Esophagus squamous epithelium (tissue), 5 donors: ENCODE results near the gene NRG3. TPM values are rescaled to one million over a fixed set of nuclear protein-coding genes. Genes with fewer than 3 reads are reported as not detected.

ENCODE experiments used
- DNase-seq: peaks from one replicate; lab custom pipeline; 2025; lab: John Stamatoyannopoulos, UW
- H3K27ac ChIP-seq, 4 donors: fragments of 200-600 bp; sonication (generic); one replicate each; pipeline ENCODE4 v1.5.1; 2016 to 2019; ENCODE audit warnings: mild to moderate bottlenecking in 1 of 4
- H3K27me3 ChIP-seq, 4 donors: fragments of 200-600 bp; sonication (generic); 1 replicate in 3 of 4; 2 replicates in 1 of 4; pipeline versions ENCODE4 v1.5.1 to v1.6.0; 2017 to 2021; ENCODE audit warnings: antibody characterized with exemption in 1 of 4
- H3K36me3 ChIP-seq, 3 donors: fragments of 200-600 bp; sonication (generic); one replicate each; pipeline ENCODE4 v1.5.1; 2016 to 2019
- H3K4me1 ChIP-seq, 3 donors: fragments of 200-600 bp; sonication (generic); one replicate each; pipeline ENCODE4 v1.5.1; 2017 to 2019
- H3K4me3 ChIP-seq, 4 donors: fragments of 200-600 bp; sonication (generic); 1 replicate in 3 of 4; 2 replicates in 1 of 4; pipeline ENCODE4 v1.5.1; 2016 to 2019; ENCODE audit warnings: mild to moderate bottlenecking in 2 of 4, moderate library complexity in 1 of 4
- H3K9me3 ChIP-seq, 3 donors: fragments of 200-600 bp; sonication (generic); one replicate each; pipeline ENCODE4 v1.5.1; 2016 to 2019
- POLR2A ChIP-seq, 4 donors: fragments of 450-650 bp; IDR thresholded peaks; one replicate each; pipeline ENCODE4 v1.6.1; 2017; ENCODE audit warnings: antibody characterized with exemption in 4 of 4, mild to moderate bottlenecking in 4 of 4, moderate library complexity in 3 of 4
- WGBS, 2 donors: methylation state at CpG; one replicate each; pipeline ENCODE4 v1.1.5; 2018; 5-methylcytosine and 5-hydroxymethylcytosine counted together
- intact Hi-C: fragments of 100-400 bp; cut with DNase I; formaldehyde crosslinking; loops from one replicate; pipeline ENCODE4 v1.15.0; 2022
- total RNA-seq, 4 donors: library from RNA; depleted of rRNA; stranded (reverse); fragments of >200 nt; gene quantifications; one replicate each; pipeline ENCODE4 v1.1.0, GENCODE V29; 2016
- TF ChIP-seq, protein P1 (sequence below), 6 experiments: fragments of 450-650 bp in 4 of 6; fragments of 200-600 bp in 2 of 6; sonication (generic) in 2 of 6; IDR thresholded peaks; one replicate each; pipeline ENCODE4 v1.5.1; 2016 to 2019; ENCODE audit warnings: antibody characterized with exemption in 6 of 6, mild to moderate bottlenecking in 4 of 6, moderate library complexity in 4 of 6
- donor health status: DM: yes; HTN: yes; CAD: no.

Gene NRG3
- total RNA-seq, 4 donors from 2014 or later = 0.19 TPM; not detected in 3

DNA sequence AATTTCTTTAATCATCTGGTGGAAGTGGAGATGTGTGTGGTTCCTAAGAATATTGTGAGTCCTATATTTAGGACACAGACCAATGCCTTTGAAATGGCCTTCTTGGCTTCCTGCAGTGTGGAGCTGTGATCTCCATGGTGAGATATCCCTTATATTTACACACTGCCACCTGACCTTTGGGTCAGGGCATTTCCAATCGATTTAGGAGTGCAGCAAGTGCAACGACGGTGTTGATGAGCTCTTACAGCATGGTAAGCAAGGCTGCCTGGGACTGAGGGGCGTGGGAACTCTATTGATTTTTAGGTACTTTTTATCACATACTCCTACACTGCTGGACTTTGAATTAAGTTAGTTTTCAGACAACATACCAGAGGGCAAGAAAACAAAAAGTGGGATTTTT lies 146.0 kb downstream of the NRG3 start:
- Histone ChIP-seq H3K27ac (no peak overlapping the region), H3K4me1 (no peaks in the 10 kb centered on the region), H3K9me3 (no peaks in the 10 kb centered on the region), H3K4me3 (no peak overlapping the region), H3K27me3 (no peaks in the 10 kb centered on the region), H3K36me3 (no peaks in the 10 kb centered on the region)
- 40 to 57% methylated on average over 4 of the region's 4 CpGs for WGBS, 2 donors
- TF ChIP-seq, protein P1, sequence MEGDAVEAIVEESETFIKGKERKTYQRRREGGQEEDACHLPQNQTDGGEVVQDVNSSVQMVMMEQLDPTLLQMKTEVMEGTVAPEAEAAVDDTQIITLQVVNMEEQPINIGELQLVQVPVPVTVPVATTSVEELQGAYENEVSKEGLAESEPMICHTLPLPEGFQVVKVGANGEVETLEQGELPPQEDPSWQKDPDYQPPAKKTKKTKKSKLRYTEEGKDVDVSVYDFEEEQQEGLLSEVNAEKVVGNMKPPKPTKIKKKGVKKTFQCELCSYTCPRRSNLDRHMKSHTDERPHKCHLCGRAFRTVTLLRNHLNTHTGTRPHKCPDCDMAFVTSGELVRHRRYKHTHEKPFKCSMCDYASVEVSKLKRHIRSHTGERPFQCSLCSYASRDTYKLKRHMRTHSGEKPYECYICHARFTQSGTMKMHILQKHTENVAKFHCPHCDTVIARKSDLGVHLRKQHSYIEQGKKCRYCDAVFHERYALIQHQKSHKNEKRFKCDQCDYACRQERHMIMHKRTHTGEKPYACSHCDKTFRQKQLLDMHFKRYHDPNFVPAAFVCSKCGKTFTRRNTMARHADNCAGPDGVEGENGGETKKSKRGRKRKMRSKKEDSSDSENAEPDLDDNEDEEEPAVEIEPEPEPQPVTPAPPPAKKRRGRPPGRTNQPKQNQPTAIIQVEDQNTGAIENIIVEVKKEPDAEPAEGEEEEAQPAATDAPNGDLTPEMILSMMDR (IDR thresholded peaks at IDR 0.05) = no peak
- TF ChIP-seq POLR2A (IDR thresholded peaks at IDR 0.05) = no peak
- no peak for DNase-seq
- intact Hi-C loops = no loop called here

DNA sequence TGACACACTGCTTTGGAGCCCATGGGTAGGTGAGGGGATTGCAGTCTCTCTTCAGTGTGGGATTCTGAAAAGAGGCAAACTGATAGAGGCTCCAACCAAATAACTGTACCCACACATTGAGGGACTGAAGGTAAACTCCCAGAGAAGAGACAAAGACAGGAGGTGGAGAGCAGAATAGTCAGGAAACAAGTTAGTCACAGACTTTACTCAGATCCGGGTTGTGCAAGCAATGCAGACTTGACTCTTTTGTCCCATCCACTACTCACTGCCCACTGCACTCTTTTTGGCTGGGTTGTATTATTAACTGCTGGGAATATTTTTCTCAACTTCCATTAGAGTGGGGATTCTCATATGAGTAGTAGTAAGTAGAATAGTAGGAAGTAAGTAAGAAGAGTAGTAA lies 152.7 kb downstream of the NRG3 start:
- TF ChIP-seq, protein P1 (IDR thresholded peaks at IDR 0.05) = no peak
- no peak for TF ChIP-seq POLR2A (IDR thresholded peaks at IDR 0.05)
- Histone ChIP-seq H3K27me3 (no peaks in the 10 kb centered on the region), H3K4me3 (no peak overlapping the region), H3K9me3 (no peaks in the 10 kb centered on the region), H3K27ac (no peak overlapping the region), H3K4me1 (no peaks in the 10 kb centered on the region), H3K36me3 (no peaks in the 10 kb centered on the region)
- 74 to 76% methylated on average over 1 of the region's 1 CpG for WGBS, 2 donors
- intact Hi-C loops = no loop called here
- DNase-seq = no peak

DNA sequence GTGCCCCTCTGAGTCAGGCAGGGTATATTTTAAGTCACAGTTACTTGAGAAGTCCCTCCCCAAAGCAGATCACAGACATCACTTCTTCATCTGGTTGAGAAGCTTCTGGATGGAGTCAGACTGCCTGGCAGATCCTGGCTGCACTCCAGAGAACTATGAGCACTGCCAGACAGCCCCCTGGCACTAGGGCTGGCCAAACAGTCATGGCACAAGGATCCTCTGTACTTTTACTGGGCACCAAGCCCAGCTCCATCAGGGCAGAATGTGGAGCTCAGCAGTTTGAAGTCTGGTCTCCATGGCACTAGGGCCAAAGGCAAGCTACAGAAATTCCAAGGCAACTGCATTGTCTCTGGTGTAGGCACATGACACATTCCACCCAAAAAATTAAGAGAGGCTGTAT lies 162.1 kb downstream of the NRG3 start:
- no peak overlapping the region for H3K27ac ChIP-seq
- intact Hi-C loops = no loop called here
- no peak for DNase-seq

DNA sequence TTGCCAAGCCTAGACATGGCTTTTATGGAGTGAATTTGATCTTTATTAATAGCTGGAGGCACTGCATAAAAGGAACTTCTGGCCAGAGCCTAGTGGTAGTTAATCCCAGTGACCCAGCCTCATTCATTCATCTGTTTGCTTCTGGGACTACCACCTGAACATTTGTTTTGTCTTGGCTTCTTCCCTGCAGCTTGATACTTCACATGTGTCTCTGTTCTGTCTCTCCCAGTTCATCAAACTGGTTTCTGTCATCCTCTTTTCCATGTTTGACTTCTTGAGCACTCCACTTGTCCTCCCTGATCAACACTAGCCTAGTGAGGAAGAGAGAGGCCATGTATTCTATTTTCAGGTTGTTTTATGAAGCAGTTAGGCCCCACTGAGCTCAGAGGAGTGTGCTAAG lies 163.6 kb downstream of the NRG3 start:
- intact Hi-C loops = no loop called here
- Histone ChIP-seq H3K4me3 (no peak overlapping the region), H3K27ac (no peak overlapping the region), H3K9me3 (no peaks in the 10 kb centered on the region), H3K36me3 (no peaks in the 10 kb centered on the region), H3K27me3 (no peaks in the 10 kb centered on the region), H3K4me1 (no peaks in the 10 kb centered on the region)
- TF ChIP-seq, protein P1 (IDR thresholded peaks at IDR 0.05) = no peak
- TF ChIP-seq POLR2A (IDR thresholded peaks at IDR 0.05) = no peak
- DNase-seq = no peak

More for the DNA sequence above, 162.1 kb downstream of the NRG3 start:
- no peaks in the 10 kb centered on the region for H3K27me3 ChIP-seq
- no peaks in the 10 kb centered on the region for H3K36me3 ChIP-seq
- H3K4me3 ChIP-seq = no peak overlapping the region
- H3K9me3 ChIP-seq = no peaks in the 10 kb centered on the region
- H3K4me1 ChIP-seq = no peaks in the 10 kb centered on the region
- no peak for TF ChIP-seq POLR2A (IDR thresholded peaks at IDR 0.05)
- TF ChIP-seq, protein P1 (IDR thresholded peaks at IDR 0.05) = no peak

DNA sequence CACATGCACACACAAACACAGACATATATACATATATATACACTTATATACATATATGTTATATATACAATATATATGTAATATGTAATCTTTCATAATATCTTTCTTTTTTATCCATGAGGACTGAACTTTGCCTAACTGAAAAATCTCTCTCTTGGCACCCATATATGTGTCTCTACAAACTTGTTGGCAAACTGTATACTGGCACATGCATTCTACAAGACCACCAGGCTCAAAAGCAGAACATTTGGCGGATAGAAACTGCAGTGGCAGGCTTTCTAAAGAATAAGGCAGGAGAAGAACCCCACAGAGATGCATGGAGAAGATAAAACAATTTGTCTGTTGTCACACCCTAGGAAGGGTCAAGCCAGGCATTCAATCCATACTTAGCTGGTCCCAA lies 165.3 kb downstream of the NRG3 start:
- WGBS, 2 donors = 63 to 70% methylated on average over 1 of the region's 1 CpG
- DNase-seq = no peak
- intact Hi-C loops = no loop called here
- Histone ChIP-seq H3K9me3 (no peaks in the 10 kb centered on the region), H3K4me3 (no peak overlapping the region), H3K27ac (no peak overlapping the region), H3K4me1 (no peaks in the 10 kb centered on the region), H3K27me3 (no peaks in the 10 kb centered on the region), H3K36me3 (no peaks in the 10 kb centered on the region)
- TF ChIP-seq, protein P1 (IDR thresholded peaks at IDR 0.05) = no peak
- no peak for TF ChIP-seq POLR2A (IDR thresholded peaks at IDR 0.05)
